SU-DHL-6 (cell line): Measurements from ENCODE around the gene RAB6D.
"Not testable (repeated sequence)": the region's sequence is repeated elsewhere in the genome, so short reads cannot be mapped to it uniquely, and the experiment has no call there.

Experiments used
- EZH2phosphoT487 ChIP-seq: fragments of 200-600 bp; sonication (generic), shearing (Covaris generic); conservative IDR thresholded peaks from 2 replicates; pipeline ENCODE4 v1.6.1; 2018; ENCODE audit warnings: mild to moderate bottlenecking, antibody characterized with exemption, low read length, moderate library complexity, mixed read lengths
- TF ChIP-seq, protein P1 (sequence below): fragments of 200-600 bp; sonication (generic); IDR thresholded peaks from one replicate; pipeline ENCODE4 v1.5.1; 2017; ENCODE audit warnings: antibody characterized with exemption, mild to moderate bottlenecking, low read length, moderate library complexity; ENCODE audit not compliant: insufficient read depth, poor library complexity, severe bottlenecking

DNA sequence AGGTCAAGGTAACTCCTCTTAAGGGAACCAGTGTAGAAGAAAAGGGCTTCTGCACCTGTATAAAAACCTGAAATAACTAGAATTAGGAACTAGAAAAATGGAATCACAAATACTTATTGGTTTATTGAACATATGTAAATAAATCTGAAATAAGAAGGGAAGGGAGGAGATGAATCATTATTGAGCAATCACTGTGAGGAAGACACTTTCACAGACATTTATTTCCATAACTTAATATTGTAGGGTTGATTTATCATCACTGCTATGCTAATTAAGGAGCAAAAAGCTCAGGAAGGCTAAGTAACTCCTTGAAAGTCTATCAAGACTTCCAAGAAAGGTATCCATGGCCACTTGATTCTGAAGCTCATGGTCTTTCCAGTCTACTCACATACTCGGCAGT is 24.7 kb downstream of the RAB6D start:
- TF ChIP-seq, protein P1, sequence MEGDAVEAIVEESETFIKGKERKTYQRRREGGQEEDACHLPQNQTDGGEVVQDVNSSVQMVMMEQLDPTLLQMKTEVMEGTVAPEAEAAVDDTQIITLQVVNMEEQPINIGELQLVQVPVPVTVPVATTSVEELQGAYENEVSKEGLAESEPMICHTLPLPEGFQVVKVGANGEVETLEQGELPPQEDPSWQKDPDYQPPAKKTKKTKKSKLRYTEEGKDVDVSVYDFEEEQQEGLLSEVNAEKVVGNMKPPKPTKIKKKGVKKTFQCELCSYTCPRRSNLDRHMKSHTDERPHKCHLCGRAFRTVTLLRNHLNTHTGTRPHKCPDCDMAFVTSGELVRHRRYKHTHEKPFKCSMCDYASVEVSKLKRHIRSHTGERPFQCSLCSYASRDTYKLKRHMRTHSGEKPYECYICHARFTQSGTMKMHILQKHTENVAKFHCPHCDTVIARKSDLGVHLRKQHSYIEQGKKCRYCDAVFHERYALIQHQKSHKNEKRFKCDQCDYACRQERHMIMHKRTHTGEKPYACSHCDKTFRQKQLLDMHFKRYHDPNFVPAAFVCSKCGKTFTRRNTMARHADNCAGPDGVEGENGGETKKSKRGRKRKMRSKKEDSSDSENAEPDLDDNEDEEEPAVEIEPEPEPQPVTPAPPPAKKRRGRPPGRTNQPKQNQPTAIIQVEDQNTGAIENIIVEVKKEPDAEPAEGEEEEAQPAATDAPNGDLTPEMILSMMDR, result not testable (repeated sequence)
- TF ChIP-seq EZH2phosphoT487, result not testable (repeated sequence)
